SK-N-SH (cell line): ENCODE data around the gene DMD.

Source experiments
- FOXJ3 ChIP-seq: sonication (generic); formaldehyde crosslinking; IDR thresholded peaks from 2 replicates; pipeline ENCODE4 v1.5.1; 2020; ENCODE audit warnings: mild to moderate bottlenecking, missing genetic modification reagents
- GATA2 ChIP-seq: sonication (generic); formaldehyde crosslinking; IDR thresholded peaks from 2 replicates; pipeline ENCODE4 v1.5.0; 2020; ENCODE audit warnings: mild to moderate bottlenecking, missing genetic modification reagents
- JUND ChIP-seq: IDR thresholded peaks from 2 replicates; pipeline ENCODE4 v1.4.0; 2012
- POLR2AphosphoS5 ChIP-seq: IDR thresholded peaks from 2 replicates; pipeline ENCODE4 v1.6.1; 2012; ENCODE audit warnings: low read depth, low read length
- REST ChIP-seq: IDR thresholded peaks from 2 replicates; pipeline ENCODE4 v1.6.1; 2012; ENCODE audit warnings: mild to moderate bottlenecking, low read depth, low read length, moderate library complexity
- RFX5 ChIP-seq: IDR thresholded peaks from 2 replicates; pipeline ENCODE4 v1.6.1; 2012; ENCODE audit warnings: mild to moderate bottlenecking, improper control_type of control experiment, low read length
- SIN3A ChIP-seq: IDR thresholded peaks from 2 replicates; pipeline ENCODE4 v1.6.1; 2012; ENCODE audit warnings: low read depth, mild to moderate bottlenecking, low read length, moderate library complexity, borderline replicate concordance
- SMC3 ChIP-seq: IDR thresholded peaks from 2 replicates; pipeline ENCODE4 v1.6.1; 2012; ENCODE audit warnings: low read depth, low read length, improper control_type of control experiment
- TF ChIP-seq, protein P1 (sequence below): fragments of 200-600 bp; sonication (generic); IDR thresholded peaks from 2 replicates; pipeline ENCODE4 v1.6.1; 2017; ENCODE audit warnings: antibody characterized with exemption, mild to moderate bottlenecking, moderate library complexity
- TF ChIP-seq, protein P2 (sequence below): IDR thresholded peaks from 2 replicates; pipeline ENCODE4 v1.4.0; 2012; ENCODE audit warnings: low read depth
- TF ChIP-seq, protein P3 (sequence below): fragments of 150-350 bp; IDR thresholded peaks from 2 replicates; pipeline ENCODE4 v1.6.1; 2017; ENCODE audit warnings: antibody characterized with exemption, low read length, low read depth, borderline replicate concordance

- TF ChIP-seq, protein P1, sequence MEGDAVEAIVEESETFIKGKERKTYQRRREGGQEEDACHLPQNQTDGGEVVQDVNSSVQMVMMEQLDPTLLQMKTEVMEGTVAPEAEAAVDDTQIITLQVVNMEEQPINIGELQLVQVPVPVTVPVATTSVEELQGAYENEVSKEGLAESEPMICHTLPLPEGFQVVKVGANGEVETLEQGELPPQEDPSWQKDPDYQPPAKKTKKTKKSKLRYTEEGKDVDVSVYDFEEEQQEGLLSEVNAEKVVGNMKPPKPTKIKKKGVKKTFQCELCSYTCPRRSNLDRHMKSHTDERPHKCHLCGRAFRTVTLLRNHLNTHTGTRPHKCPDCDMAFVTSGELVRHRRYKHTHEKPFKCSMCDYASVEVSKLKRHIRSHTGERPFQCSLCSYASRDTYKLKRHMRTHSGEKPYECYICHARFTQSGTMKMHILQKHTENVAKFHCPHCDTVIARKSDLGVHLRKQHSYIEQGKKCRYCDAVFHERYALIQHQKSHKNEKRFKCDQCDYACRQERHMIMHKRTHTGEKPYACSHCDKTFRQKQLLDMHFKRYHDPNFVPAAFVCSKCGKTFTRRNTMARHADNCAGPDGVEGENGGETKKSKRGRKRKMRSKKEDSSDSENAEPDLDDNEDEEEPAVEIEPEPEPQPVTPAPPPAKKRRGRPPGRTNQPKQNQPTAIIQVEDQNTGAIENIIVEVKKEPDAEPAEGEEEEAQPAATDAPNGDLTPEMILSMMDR = peak; percentile 51
- TF ChIP-seq, protein P2, sequence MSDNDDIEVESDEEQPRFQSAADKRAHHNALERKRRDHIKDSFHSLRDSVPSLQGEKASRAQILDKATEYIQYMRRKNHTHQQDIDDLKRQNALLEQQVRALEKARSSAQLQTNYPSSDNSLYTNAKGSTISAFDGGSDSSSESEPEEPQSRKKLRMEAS = no peak
- no peak for TF ChIP-seq RFX5
- TF ChIP-seq SIN3A = no peak
- no peak for TF ChIP-seq GATA2
- no peak for TF ChIP-seq REST
- TF ChIP-seq JUND = no peak
- TF ChIP-seq, protein P3, sequence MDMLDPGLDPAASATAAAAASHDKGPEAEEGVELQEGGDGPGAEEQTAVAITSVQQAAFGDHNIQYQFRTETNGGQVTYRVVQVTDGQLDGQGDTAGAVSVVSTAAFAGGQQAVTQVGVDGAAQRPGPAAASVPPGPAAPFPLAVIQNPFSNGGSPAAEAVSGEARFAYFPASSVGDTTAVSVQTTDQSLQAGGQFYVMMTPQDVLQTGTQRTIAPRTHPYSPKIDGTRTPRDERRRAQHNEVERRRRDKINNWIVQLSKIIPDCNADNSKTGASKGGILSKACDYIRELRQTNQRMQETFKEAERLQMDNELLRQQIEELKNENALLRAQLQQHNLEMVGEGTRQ = no peak
- no peak for TF ChIP-seq FOXJ3 (CRISPR knock-in tag)
- no peak for TF ChIP-seq POLR2AphosphoS5
- peak; percentile 39 for TF ChIP-seq SMC3
Measured at GRCh38 chrX:31279359-31279758, 1932.0 kb downstream of the DMD start.
